Colonic mucosa (tissue), 4 donors: ENCODE results near the gene CLEC7A. TPM values are rescaled to one million over a fixed set of nuclear protein-coding genes. Genes with fewer than 3 reads are reported as not detected.

ENCODE experiments used
- DNase-seq: peaks from one replicate; pipeline ENCODE4 v3.0.0-alpha.2; 2020
- H3K27ac ChIP-seq: fragments of 200-600 bp; one replicate; pipeline ENCODE4 v1.8.0; 2021
- H3K27me3 ChIP-seq: fragments of 200-600 bp; one replicate; pipeline ENCODE4 v1.8.0; 2021
- H3K36me3 ChIP-seq: fragments of 200-600 bp; one replicate; pipeline ENCODE4 v1.8.0; 2021
- H3K4me1 ChIP-seq: fragments of 200-600 bp; one replicate; pipeline ENCODE4 v1.8.0; 2021; ENCODE audit warnings: mild to moderate bottlenecking
- H3K4me3 ChIP-seq: fragments of 200-600 bp; one replicate; pipeline ENCODE4 v1.8.0; 2021
- H3K9ac ChIP-seq, 2 donors: one replicate each; pipeline ENCODE4 v1.7.0; 2013; ENCODE audit warnings: control low read depth in 2 of 2, low read depth in 2 of 2, low read length in 2 of 2
- H3K9me3 ChIP-seq: fragments of 200-600 bp; one replicate; pipeline ENCODE4 v1.8.0; 2021
- CTCF ChIP-seq: fragments of 200-600 bp; IDR thresholded peaks from one replicate; pipeline ENCODE4 v1.8.0; 2022; ENCODE audit warnings: antibody characterized with exemption, mild to moderate bottlenecking
- intact Hi-C: fragments of 100-400 bp; cut with DNase I; formaldehyde crosslinking; loops from one replicate; pipeline ENCODE4 v1.14.1; 2022
- total RNA-seq, 2 donors: library from RNA; stranded (reverse); fragmentation: NEBNext Ultra II Directional in 1 of 2; extraction: Animal tissue kit (Norgen Biotek cat#: 25700) in 1 of 2; gene quantifications; one replicate each; pipeline ENCODE4 v1.2.1, GENCODE V29; 2021
- donor health status: healthy.
- donor health status: DM: no; HTN: no; CAD: no.
- donor health status: DM: no; HTN: no; CAD: no.

CLEC7A gene
- total RNA-seq, 2 donors from 2014 or later, result 1.1 to 6.8 TPM

DNA sequence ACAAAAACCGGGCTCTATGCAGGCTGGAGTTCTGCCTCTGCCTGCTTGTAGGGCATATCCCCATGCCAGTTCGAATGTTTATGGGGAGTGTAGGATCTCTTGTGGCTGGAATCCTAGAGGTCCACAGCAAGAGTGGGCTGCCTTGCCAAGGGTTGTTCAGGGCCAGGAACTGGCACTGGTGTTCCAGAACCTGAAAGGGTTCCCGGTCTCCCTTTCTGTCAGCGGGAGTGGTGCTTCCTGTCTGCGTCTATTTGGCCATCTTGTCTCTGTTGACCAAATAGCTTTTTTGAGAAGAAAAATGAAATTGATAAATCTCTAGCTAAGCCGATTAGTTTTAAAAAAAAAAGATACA, 24.1 kb upstream of the CLEC7A start:
- TF ChIP-seq CTCF, result no peak
- H3K9me3 ChIP-seq, result no peaks in the 10 kb centered on the region
- no peaks in the 10 kb centered on the region for H3K36me3 ChIP-seq
- peak overlapping the region; percentile 44 for H3K4me3 ChIP-seq
- H3K27ac ChIP-seq, result no peak overlapping the region
- intact Hi-C loops, result no loop called here
- H3K4me1 ChIP-seq, result no peaks in the 10 kb centered on the region
- no peak for DNase-seq
- no peaks in the 10 kb centered on the region for H3K27me3 ChIP-seq
- peak overlapping the region; percentile 59 to 77 for H3K9ac ChIP-seq

DNA sequence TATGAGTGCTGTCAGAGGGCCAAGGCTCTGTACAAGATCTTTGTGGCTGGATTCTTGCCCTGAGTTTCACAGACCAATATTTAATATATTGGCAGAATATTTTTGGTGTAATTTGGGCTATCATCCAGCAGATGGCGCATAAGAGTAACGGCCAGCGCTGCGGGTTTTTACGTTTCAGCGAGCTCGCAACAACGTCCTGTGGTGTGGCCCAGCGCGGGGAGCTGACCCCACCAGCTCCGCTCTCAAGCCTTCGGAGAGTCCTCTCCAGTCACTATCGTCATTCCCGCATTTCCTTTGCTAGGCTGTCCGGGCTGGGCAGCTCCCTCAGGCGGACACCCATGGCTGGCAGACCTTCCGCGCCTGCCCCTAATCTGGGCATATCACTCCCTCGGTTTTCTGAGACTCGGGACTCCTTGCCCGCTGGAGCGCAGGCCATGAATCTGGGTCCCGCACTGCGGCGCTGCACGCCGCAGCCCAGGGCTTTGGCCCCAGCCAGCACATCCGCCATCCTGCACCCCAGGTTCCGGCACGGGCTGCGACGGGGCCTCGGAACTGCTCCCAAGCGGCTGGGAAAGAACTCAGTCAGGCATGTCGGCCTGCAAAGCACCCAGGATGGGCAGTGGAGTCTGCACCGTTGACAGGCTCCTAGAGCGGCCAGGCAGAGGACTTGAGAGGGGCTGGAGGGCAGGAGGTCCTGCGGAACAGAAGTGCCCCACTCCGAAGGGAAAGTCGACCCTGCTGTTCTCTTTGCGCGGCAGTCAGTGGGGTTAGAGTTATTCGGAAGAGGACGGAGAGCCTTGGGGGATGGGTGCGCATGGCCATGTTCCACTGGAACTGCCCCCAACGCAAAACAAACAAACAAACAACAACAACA, 23.5 kb upstream of the CLEC7A start:
- intact Hi-C loops, result loop anchor here (2.0 kb wide), 1 partner anchor 37 kb away; no protein-coding TSS in a partner anchor
- peak; percentile 66 for DNase-seq
- Histone ChIP-seq H3K9me3 (no peaks in the 10 kb centered on the region), H3K4me1 (no peaks in the 10 kb centered on the region), H3K9ac (peak overlapping the region; percentile 59 to 77), H3K4me3 (peak overlapping the region; percentile 44), H3K36me3 (no peaks in the 10 kb centered on the region), H3K27me3 (no peaks in the 10 kb centered on the region), H3K27ac (peak overlapping the region; percentile 0)
- peak; percentile 87 for TF ChIP-seq CTCF

DNA sequence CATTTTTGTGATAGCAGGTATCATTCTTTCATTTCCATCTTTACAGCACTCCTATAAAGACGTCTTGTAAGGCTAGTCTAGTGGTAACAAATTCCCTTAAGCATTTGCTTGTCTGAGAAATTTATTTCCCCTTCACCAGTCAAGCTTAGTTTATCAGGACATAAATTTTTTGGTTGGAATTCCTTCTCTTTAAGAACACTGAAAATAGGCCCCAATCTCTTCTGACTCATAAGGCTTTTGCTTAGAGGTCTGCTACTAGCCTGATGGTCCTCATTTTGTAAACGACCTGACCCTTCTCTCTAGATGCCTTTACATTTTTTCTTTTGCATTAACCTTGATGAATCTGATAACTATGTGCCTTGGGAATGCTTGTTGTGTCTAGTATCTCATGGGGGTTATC, 21.6 kb upstream of the CLEC7A start:
- Histone ChIP-seq H3K27ac (no peak overlapping the region), H3K9ac (no peak overlapping the region), H3K4me1 (no peaks in the 10 kb centered on the region), H3K27me3 (no peaks in the 10 kb centered on the region), H3K9me3 (no peaks in the 10 kb centered on the region), H3K36me3 (no peaks in the 10 kb centered on the region), H3K4me3 (no peak overlapping the region)
- intact Hi-C loops, result loop anchor here (2.0 kb wide), 1 partner anchor 39 kb away; no protein-coding TSS in a partner anchor
- no peak for TF ChIP-seq CTCF
- no peak for DNase-seq

GRCh38 chr12:10147714-10148403, 17.9 kb upstream of the CLEC7A start:
- Histone ChIP-seq H3K27me3 (no peaks in the 10 kb centered on the region), H3K27ac (no peak overlapping the region), H3K4me1 (no peaks in the 10 kb centered on the region), H3K9ac (no peak overlapping the region), H3K4me3 (no peak overlapping the region), H3K9me3 (no peaks in the 10 kb centered on the region), H3K36me3 (no peaks in the 10 kb centered on the region)
- no peak for DNase-seq
- TF ChIP-seq CTCF, result no peak
- intact Hi-C loops, result loop anchor here (10.0 kb wide), 1 partner anchor 403 kb away; no protein-coding TSS in a partner anchor

DNA sequence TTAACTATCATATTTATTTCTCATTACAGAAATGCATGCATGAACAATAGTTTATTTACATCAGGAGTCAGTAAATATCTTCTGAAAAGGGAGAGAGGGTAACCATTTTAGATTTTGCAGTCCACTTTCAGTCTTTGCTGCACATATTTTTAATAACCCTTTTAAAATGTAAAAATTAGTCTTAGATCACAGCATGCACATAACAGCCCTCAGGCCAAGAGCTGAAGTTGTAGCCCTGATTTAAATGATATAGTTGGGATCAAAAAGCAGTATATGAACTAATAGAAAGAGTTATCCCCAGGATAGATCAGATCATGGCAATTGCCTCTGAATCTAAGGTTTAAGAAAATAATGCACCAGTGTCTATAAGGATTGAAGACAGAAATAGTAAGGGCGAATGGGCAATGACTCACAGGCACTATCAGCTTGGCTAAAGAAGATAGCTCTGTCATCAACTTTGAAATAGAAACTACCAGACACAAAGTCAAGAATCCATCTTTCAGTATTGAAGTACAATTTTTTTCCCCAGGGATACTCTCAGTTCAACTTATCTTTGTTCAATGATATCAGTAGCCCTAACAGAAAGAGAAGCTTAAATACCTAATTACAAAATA, 13.1 kb upstream of the CLEC7A start:
- Histone ChIP-seq H3K4me1 (no peaks in the 10 kb centered on the region), H3K27me3 (no peaks in the 10 kb centered on the region), H3K9me3 (no peaks in the 10 kb centered on the region), H3K9ac (no peak overlapping the region), H3K36me3 (no peaks in the 10 kb centered on the region), H3K27ac (no peak overlapping the region), H3K4me3 (no peak overlapping the region)
- DNase-seq, result no peak
- TF ChIP-seq CTCF, result no peak
- intact Hi-C loops, result loop anchor here (10.0 kb wide), 1 partner anchor 398 kb away; no protein-coding TSS in a partner anchor
